OCI-LY1 (cell line): Measurements from ENCODE around the gene TRO.

Experiments
- EZH2 ChIP-seq: fragments of 200-600 bp; sonication (generic), shearing (Covaris generic); IDR thresholded peaks from 2 replicates; pipeline ENCODE4 v1.8.0; 2017; ENCODE audit warnings: borderline replicate concordance, mixed run types, mild to moderate bottlenecking, antibody characterized with exemption, low read length, moderate library complexity, mixed read lengths
- TF ChIP-seq, protein P1 (sequence below): fragments of 200-600 bp; sonication (generic), shearing (Covaris generic); IDR thresholded peaks from 2 replicates; pipeline ENCODE4 v1.5.1; 2017; ENCODE audit warnings: mild to moderate bottlenecking, antibody characterized with exemption, low read length, moderate library complexity, mixed read lengths

DNA sequence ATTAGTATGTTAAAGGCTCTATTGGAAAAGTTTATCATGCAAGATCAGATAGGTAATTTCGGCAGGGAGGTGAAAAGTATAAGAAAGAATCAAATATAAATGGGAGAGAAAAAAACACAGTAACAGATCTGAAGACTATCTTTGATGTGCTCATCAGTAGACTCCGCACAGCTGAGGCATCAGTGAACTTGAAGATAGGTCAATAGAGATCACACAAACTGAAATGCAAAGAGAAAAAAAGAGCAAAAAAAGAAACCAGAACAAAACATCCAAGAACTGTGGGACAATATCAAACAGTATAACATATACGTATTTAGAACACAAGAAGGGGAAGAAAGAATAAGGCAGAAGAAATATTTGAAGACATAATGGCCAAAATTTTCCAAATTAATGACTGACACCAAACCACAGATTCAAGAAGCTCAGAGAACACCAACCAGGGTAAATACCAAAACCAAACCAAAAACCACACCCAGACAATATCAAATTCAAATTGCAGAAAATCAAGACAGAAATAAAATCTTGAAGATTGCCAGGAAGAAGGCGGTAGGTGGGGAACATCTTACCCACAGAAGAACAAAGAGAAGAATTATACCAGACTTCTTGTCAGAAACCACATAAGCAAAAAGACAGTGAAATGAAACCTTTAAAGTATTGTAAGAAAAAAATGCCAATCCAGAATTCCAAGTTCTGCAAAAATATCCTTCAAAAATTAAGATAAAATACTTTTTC lies 44.3 kb downstream of the TRO start:
- TF ChIP-seq, protein P1, sequence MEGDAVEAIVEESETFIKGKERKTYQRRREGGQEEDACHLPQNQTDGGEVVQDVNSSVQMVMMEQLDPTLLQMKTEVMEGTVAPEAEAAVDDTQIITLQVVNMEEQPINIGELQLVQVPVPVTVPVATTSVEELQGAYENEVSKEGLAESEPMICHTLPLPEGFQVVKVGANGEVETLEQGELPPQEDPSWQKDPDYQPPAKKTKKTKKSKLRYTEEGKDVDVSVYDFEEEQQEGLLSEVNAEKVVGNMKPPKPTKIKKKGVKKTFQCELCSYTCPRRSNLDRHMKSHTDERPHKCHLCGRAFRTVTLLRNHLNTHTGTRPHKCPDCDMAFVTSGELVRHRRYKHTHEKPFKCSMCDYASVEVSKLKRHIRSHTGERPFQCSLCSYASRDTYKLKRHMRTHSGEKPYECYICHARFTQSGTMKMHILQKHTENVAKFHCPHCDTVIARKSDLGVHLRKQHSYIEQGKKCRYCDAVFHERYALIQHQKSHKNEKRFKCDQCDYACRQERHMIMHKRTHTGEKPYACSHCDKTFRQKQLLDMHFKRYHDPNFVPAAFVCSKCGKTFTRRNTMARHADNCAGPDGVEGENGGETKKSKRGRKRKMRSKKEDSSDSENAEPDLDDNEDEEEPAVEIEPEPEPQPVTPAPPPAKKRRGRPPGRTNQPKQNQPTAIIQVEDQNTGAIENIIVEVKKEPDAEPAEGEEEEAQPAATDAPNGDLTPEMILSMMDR: no peak
- no peak for TF ChIP-seq EZH2
